Loucy (cell line): Measurements from ENCODE around the gene RILPL2.
"Not testable (repeated sequence)": the region's sequence is repeated elsewhere in the genome, so short reads cannot be mapped to it uniquely, and the experiment has no call there.

Source experiments
- H2AFZ ChIP-seq: fragments of 200-600 bp; sonication (generic); 2 replicates; pipeline ENCODE4 v1.6.0; 2016; ENCODE audit warnings: antibody characterized with exemption, mild to moderate bottlenecking, low read length, moderate library complexity
- H3F3A ChIP-seq: fragments of 200-600 bp; 2 replicates; pipeline ENCODE4 v1.6.0; 2016; ENCODE audit warnings: antibody characterized with exemption, low read depth, mild to moderate bottlenecking
- H3K27me3 ChIP-seq: fragments of 200-600 bp; sonication (generic); 2 replicates; pipeline ENCODE4 v1.6.1; 2014; ENCODE audit warnings: low read length, mild to moderate bottlenecking; ENCODE audit not compliant: insufficient read depth, poor library complexity, severe bottlenecking
- H3K36me3 ChIP-seq: fragments of 200-600 bp; sonication (generic); 2 replicates; pipeline ENCODE4 v1.6.1; 2016; ENCODE audit warnings: low read length; ENCODE audit not compliant: insufficient read depth
- H3K4me1 ChIP-seq: fragments of 200-600 bp; sonication (generic); 2 replicates; pipeline ENCODE4 v1.5.1; 2014; ENCODE audit warnings: low read length, mild to moderate bottlenecking; ENCODE audit not compliant: insufficient read depth, poor library complexity, severe bottlenecking
- H3K4me2 ChIP-seq: fragments of 200-600 bp; sonication (generic); 2 replicates; pipeline ENCODE4 v1.6.0; 2014; ENCODE audit warnings: antibody characterized with exemption, low read length, low read depth, mild to moderate bottlenecking; ENCODE audit not compliant: poor library complexity, severe bottlenecking
- H3K4me3 ChIP-seq: fragments of 200-600 bp; sonication (generic); 2 replicates; pipeline ENCODE4 v1.5.1; 2014; ENCODE audit warnings: low read length, mild to moderate bottlenecking, mixed read lengths; ENCODE audit not compliant: poor library complexity, severe bottlenecking
- H3K79me2 ChIP-seq: fragments of 200-600 bp; sonication (generic); 2 replicates; pipeline ENCODE4 v1.6.1; 2014; ENCODE audit warnings: low read length; ENCODE audit not compliant: insufficient read depth
- H3K9ac ChIP-seq: fragments of 200-600 bp; sonication (generic); 2 replicates; pipeline ENCODE4 v1.6.0; 2014; ENCODE audit warnings: mild to moderate bottlenecking, low read depth, low read length, moderate library complexity; ENCODE audit not compliant: poor library complexity, severe bottlenecking
- H3K9me2 ChIP-seq: fragments of 200-600 bp; sonication (generic); replicated peaks from 2 replicates; pipeline ENCODE4 v1.6.1; 2016; ENCODE audit warnings: low read depth, low read length, mixed read lengths
- H3K9me3 ChIP-seq: fragments of 200-600 bp; sonication (generic); 2 replicates; pipeline ENCODE4 v1.6.1; 2014; ENCODE audit warnings: mild to moderate bottlenecking, antibody characterized with exemption, low read length, low read depth; ENCODE audit not compliant: insufficient read depth
- H4K20me1 ChIP-seq: fragments of 200-600 bp; sonication (generic); 2 replicates; pipeline ENCODE4 v1.6.0; 2014; ENCODE audit warnings: antibody characterized with exemption, low read length, mild to moderate bottlenecking; ENCODE audit not compliant: insufficient read depth, poor library complexity, severe bottlenecking
- CTCF ChIP-seq: fragments of 200-600 bp; sonication (generic); conservative IDR thresholded peaks from 2 replicates; pipeline ENCODE4 v1.5.1; 2014; ENCODE audit warnings: mild to moderate bottlenecking, antibody characterized with exemption, low read length
- EZH2phosphoT487 ChIP-seq: fragments of 200-600 bp; IDR thresholded peaks from 2 replicates; pipeline ENCODE4 v1.6.1; 2018; ENCODE audit warnings: antibody characterized with exemption, mild to moderate bottlenecking, moderate library complexity, borderline replicate concordance

RILPL2 gene

DNA sequence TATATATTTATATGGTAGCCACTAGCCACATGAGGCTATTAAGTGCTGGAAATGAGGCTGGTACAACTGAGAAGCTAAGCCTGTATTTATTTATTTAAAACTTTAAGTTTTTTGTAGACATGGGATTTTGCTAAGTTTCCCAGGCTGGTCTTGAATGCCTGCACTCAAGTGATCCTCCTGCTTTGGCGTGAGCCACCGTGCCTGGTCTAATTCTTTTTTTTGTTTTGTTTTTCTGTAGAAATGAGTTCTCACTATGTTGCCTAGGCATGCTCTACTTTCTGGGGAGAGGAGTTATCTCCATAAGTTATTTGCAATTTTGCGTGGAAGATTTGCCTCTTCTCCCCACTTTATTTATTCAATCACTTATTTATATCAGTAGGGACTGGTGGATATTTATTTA, 16.7 kb upstream of the RILPL2 start:
- Histone ChIP-seq H3K4me3 (no peak overlapping the region), H3K27me3 (no peaks in the 10 kb centered on the region), H3K4me2 (no peak overlapping the region), H3K9me3 (no peaks in the 10 kb centered on the region), H3K9ac (no peak overlapping the region), H3F3A (peaks cover 6% of the 10 kb centered on the region), H3K9me2 (no peaks in the 10 kb centered on the region), H2AFZ (no peak overlapping the region), H4K20me1 (no peaks in the 10 kb centered on the region), H3K36me3 (no peaks in the 10 kb centered on the region), H3K79me2 (no peaks in the 10 kb centered on the region), H3K4me1 (no peaks in the 10 kb centered on the region)
- no peak for TF ChIP-seq CTCF
- no peak for TF ChIP-seq EZH2phosphoT487

GRCh38 chr12:123452276-123452550, 15.7 kb upstream of the RILPL2 start:
- not testable (repeated sequence) for H3K36me3 ChIP-seq, H2AFZ ChIP-seq, H3K4me3 ChIP-seq, H3K79me2 ChIP-seq, H3K9me3 ChIP-seq, H3F3A ChIP-seq, H4K20me1 ChIP-seq, H3K4me1 ChIP-seq, H3K27me3 ChIP-seq, H3K9me2 ChIP-seq, H3K4me2 ChIP-seq, H3K9ac ChIP-seq

DNA sequence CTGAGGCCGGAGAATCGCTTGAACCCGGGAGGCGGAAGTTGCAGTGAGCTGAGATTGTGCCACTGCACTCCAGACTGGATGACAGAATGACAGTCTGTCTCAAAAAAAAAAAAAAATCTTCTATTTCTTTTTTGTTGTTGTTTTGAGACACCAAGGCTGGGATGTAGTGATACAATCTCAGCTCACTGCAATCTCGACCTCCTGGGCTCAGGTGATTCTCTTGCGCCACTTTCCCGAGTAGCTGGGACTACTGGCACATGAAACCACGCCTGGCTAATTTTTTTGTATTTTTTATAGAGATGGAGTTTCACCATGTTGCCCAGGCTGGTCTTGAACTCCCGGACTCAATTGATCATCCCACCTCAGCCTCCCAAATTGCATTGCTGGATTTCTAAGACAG, 14.2 kb upstream of the RILPL2 start:
- H2AFZ ChIP-seq = no peak overlapping the region
- H3K4me1 ChIP-seq = no peaks in the 10 kb centered on the region
- TF ChIP-seq EZH2phosphoT487 = no peak
- no peak for TF ChIP-seq CTCF
- 0 out of 2 replicates have a peak, but pooled peaks cover 4% of the 10 kb centered on the region for H3F3A ChIP-seq
- no peak overlapping the region for H3K9ac ChIP-seq
- no peaks in the 10 kb centered on the region for H3K9me2 ChIP-seq
- no peaks in the 10 kb centered on the region for H4K20me1 ChIP-seq
- no peaks in the 10 kb centered on the region for H3K9me3 ChIP-seq
- H3K27me3 ChIP-seq = no peaks in the 10 kb centered on the region
- H3K4me2 ChIP-seq = no peak overlapping the region
- H3K79me2 ChIP-seq = no peaks in the 10 kb centered on the region
- no peaks in the 10 kb centered on the region for H3K36me3 ChIP-seq
- H3K4me3 ChIP-seq = no peak overlapping the region

- H2AFZ ChIP-seq = no peak overlapping the region
- no peak overlapping the region for H3K4me2 ChIP-seq
- H3F3A ChIP-seq = 0 out of 2 replicates have a peak, but pooled peaks cover 4% of the 10 kb centered on the region
These were observed 13.4 kb upstream of the RILPL2 start for GRCh38 chr12:123449856-123450255.

More at GRCh38 chr12:123449856-123450255, 13.4 kb upstream of the RILPL2 start:
- no peaks in the 10 kb centered on the region for H3K9me3 ChIP-seq
- no peaks in the 10 kb centered on the region for H3K9me2 ChIP-seq
- H3K4me3 ChIP-seq = no peak overlapping the region
- H3K79me2 ChIP-seq = no peaks in the 10 kb centered on the region
- H4K20me1 ChIP-seq = no peaks in the 10 kb centered on the region
- H3K4me1 ChIP-seq = no peaks in the 10 kb centered on the region
- TF ChIP-seq EZH2phosphoT487 (no peak), CTCF (no peak)
- H3K27me3 ChIP-seq = no peaks in the 10 kb centered on the region
- no peaks in the 10 kb centered on the region for H3K36me3 ChIP-seq
- no peak overlapping the region for H3K9ac ChIP-seq
